ENCODE data around the gene ZNF692.
"Not testable (repeated sequence)": the region's sequence is repeated elsewhere in the genome, so short reads cannot be mapped to it uniquely, and the experiment has no call there.

Gene ZNF692

DNA sequence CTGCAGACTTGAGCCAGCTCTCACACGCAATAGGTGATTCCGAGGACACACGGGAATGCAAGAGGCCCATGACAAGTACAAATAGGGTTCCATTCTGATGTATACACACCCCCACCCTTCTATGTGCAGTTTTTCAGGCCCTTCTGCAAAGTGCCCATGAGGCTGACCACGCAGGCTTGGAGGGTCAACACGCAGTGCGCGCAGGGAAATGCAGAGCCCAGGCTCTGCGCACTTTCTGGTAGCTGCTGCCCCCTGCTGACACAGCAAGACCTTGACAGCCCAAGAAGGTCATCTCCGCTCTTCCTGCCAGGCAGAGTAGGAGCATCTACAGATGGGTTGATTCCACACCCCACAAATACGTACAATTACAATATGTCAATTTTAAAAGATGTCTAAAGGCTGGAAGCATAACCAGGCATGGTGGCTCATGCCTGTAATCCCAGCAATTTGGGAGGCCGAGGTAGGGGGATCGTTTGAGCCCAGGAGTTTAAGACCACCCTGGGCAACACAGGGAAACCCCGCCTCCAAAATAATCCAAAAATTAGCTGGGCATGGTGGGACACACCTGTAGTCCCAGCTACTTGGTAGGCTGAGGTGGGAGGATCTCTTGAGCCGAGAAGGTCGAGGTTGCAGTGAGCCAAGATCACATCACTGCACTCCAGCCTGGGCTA is 51.7 kb downstream of the ZNF692 start:
- DNase-seq (ENCODE audit: low read depth) = peak; percentile 48

DNA sequence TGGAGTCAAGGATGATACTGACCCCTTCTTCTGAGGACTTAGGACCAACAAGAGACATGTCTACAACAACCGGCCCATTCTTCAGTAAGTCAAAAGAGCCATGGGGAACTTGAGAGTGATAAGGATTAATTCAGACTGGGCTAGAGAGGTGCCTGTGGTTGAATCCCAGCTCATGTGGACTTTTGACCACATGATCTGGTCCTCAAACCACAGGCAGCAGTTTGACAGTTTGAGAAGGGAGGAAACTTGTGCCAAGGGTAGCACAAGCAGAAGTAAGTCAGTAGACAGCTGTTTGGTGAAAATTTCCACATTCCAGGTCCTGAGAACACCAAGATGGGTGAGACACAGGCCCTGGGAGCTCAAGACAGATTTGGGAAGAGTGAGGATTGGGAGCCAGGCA is 53.0 kb downstream of the ZNF692 start:
- peak; percentile 10 for DNase-seq (ENCODE audit: low read depth)

DNA sequence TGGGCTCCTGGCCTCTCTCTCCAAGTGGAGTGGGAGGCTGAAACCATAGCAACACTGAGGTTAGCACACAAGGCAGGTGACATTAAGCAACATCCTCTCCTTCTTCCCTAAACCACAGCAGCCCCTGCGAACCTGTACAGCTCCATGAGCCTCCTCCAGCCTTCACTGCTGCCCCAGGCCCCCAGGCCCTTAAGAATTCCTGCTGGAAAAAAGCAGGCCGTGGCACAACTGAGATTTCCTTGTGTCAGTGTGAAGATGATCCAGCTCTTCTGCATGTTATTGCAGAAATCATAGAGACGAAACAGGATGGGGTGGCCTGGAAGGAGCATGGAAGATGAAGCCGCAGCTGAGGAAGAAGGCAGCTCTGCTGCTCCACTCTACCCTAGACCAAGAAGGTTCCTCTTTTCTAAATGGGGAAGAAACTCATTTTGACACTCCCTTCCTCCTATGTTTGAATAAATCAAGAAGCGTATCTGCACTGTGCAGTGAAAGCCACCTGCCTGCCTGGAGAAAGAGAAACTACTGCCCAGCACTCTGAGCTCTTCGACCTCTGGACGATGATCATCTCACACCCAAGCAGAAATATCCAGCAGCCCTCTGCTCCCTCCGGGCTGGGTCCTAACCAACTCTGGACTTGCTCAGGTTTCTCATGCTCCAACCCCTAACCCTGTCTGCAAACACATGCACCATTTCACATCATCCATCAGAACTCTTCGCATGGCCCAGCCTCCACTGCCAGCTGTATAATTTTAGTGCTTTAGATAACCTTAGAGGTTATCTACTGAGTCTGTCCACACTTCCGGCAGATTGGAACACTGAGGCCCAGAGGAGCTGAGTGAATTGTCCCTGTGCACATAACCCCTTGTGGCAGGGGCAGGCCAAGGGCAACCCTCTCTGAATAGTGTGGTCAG is 53.9 kb downstream of the ZNF692 start:
- DNase-seq (ENCODE audit: low read depth) = no peak

DNA sequence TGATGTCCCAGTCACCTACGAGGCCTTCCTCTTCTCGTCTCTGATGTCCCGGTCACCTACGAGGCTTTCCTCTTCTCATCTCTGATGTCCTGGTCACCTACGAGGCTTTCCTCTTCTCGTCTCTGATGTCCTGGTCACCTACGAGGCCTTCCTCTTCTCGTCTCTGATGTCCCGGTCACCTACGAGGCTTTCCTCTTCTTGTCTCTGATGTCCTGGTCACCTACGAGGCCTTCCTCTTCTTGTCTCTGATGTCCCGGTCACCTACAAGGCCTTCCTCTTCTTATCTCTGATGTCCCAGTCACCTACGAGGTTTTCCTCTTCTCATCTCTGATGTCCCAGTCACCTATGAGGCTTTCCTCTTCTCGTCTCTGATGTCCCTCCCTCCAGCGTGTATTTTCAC is 55.4 kb downstream of the ZNF692 start:
- not testable (repeated sequence) for DNase-seq (ENCODE audit: low read depth)

DNA sequence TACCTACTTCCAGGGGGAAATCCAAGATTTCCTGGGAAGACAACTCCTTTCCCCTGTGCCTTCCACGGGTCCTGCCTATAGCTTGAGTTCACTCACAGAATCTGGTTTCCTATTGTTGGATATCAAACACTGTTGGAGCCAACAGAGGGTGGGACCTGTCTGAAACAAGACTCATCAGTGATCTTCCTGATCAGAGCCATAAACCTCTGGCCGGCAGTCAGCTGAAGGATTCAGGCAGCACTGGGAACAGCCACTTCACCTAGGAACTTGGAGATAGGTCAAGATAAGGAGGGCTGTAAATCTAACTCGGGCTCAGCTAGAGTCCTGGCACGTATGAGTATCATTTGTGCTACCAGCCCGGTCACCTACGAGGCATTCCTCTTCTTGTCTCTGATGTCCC is 56.4 kb downstream of the ZNF692 start:
- no peak for DNase-seq (ENCODE audit: low read depth)

DNA sequence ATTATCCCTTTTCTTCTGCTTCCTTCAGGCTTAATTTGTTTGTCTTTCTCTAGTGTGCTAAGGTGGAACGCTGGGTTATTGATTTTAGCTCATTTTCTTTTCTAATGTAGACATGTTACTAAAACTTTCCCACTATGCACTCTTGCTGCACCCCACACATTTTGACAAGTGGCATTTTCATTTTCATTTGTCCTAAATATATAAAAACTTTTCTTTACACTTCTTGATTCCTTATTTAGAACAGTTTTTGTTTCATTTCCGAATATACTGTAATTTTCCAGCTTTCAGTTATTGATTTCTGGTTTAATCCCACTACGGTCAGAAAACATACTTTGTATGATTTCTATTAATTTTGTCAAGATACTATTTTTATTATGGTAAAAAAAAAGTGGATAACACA is 58.4 kb downstream of the ZNF692 start:
- DNase-seq (ENCODE audit: low read depth) = no peak

Measured in EH (cell line).